Thyroid gland (tissue), 4 donors: ENCODE measurements around the gene SLC44A1.

Source experiments
- CTCF ChIP-seq, 6 experiments: fragments of 200-600 bp in 3 of 6; fragments of 450-650 bp in 3 of 6; sonication (generic) in 3 of 6; IDR thresholded peaks; one replicate each; pipeline ENCODE4 v1.5.1; 2016 to 2019; ENCODE audit warnings: antibody characterized with exemption in 6 of 6, mild to moderate bottlenecking in 2 of 6, inconsistent platforms in 1 of 6, moderate library complexity in 1 of 6
- POLR2A ChIP-seq, 2 donors: fragments of 450-650 bp; IDR thresholded peaks; one replicate each; pipeline ENCODE4 v1.6.1; 2017; ENCODE audit warnings: antibody characterized with exemption in 2 of 2, mild to moderate bottlenecking in 2 of 2, moderate library complexity in 1 of 2

DNA sequence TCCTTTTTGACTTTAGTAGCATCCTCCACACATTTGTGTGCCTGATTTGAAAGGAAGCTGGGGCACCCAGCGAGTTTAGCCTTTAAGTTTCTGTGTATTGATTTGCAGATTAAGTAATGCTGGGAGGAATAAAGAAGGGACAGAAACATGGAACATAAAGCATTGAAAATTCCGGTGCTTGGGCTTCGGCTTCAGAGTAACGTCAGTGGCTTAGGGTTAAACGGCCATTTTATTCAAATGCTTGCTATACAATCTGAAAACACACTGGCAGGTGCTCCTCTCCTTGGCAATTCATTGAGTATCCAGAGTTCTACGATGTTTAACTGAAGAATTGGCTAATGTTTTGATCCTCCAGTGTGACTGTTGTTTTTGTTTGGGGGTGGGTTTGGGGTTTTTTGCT, 145.3 kb downstream of the SLC44A1 start:
- TF ChIP-seq CTCF (IDR thresholded peaks at IDR 0.05), result no peak
- TF ChIP-seq POLR2A (IDR thresholded peaks at IDR 0.05), result no peak
